Mesenchymal stem cell (in vitro differentiated cells and primary cell): ENCODE measurements around the gene NTNG2.

Experiments
- DNase-seq: peaks from one replicate; pipeline ENCODE4 v3.0.0-alpha.2; 2013
- H2AFZ ChIP-seq: one replicate; pipeline ENCODE4 v1.6.1; 2013; ENCODE audit warnings: low read depth, mild to moderate bottlenecking, control low read depth, inconsistent platforms, low read length, moderate library complexity
- H2AK5ac ChIP-seq: 2 replicates; pipeline ENCODE4 v1.6.1; 2013; ENCODE audit warnings: low read length, moderate library complexity, mild to moderate bottlenecking, inconsistent platforms; ENCODE audit not compliant: severe bottlenecking
- H2BK120ac ChIP-seq: one replicate; pipeline ENCODE4 v1.6.1; 2013; ENCODE audit warnings: low read depth, mild to moderate bottlenecking, inconsistent platforms, low read length, moderate library complexity
- H2BK12ac ChIP-seq, 2 experiments: one replicate each; pipeline ENCODE4 v1.6.1; 2013; ENCODE audit warnings: inconsistent platforms in 2 of 2, low read length in 2 of 2, mild to moderate bottlenecking in 2 of 2, moderate library complexity in 2 of 2, control low read depth in 1 of 2
- H2BK15ac ChIP-seq: one replicate; pipeline ENCODE4 v1.6.1; 2013; ENCODE audit warnings: mild to moderate bottlenecking, low read depth, inconsistent platforms; ENCODE audit not compliant: poor library complexity, severe bottlenecking
- H2BK5ac ChIP-seq: 2 replicates; pipeline ENCODE4 v1.6.1; 2013; ENCODE audit warnings: low read depth, mild to moderate bottlenecking, low read length, control low read depth, inconsistent platforms; ENCODE audit not compliant: poor library complexity, severe bottlenecking
- H3K14ac ChIP-seq, 2 experiments: one replicate each; pipeline ENCODE4 v1.6.1; 2013; ENCODE audit warnings: inconsistent platforms in 2 of 2, low read length in 2 of 2, control low read depth in 1 of 2, mild to moderate bottlenecking in 1 of 2, moderate library complexity in 1 of 2
- H3K18ac ChIP-seq, 2 experiments: one replicate each; pipeline ENCODE4 v1.6.1; 2013; ENCODE audit warnings: inconsistent platforms in 2 of 2, low read length in 2 of 2, control low read depth in 1 of 2, low read depth in 1 of 2, mild to moderate bottlenecking in 1 of 2
- H3K23ac ChIP-seq, 2 experiments: one replicate each; pipeline ENCODE4 v1.6.1; 2013; ENCODE audit warnings: inconsistent platforms in 2 of 2, low read length in 2 of 2, mild to moderate bottlenecking in 2 of 2, moderate library complexity in 2 of 2, control low read depth in 1 of 2
- H3K27ac ChIP-seq: 2 replicates; pipeline ENCODE4 v1.5.1; 2013; ENCODE audit warnings: mild to moderate bottlenecking, moderate library complexity, low read length, control low read depth, inconsistent platforms; ENCODE audit not compliant: poor library complexity, severe bottlenecking
- H3K27me3 ChIP-seq, 2 experiments: 2 replicates each; pipeline versions ENCODE4 v1.6.1 to v1.7.0; 2013; ENCODE audit warnings: low read length in 2 of 2, mild to moderate bottlenecking in 2 of 2, moderate library complexity in 2 of 2, control low read depth in 1 of 2, inconsistent platforms in 1 of 2; ENCODE audit not compliant: control insufficient read depth in 1 of 2, insufficient read depth in 1 of 2
- H3K36me3 ChIP-seq, 2 experiments: 2 replicates each; pipeline versions ENCODE4 v1.6.1 to v1.7.0; 2013; ENCODE audit warnings: low read length in 2 of 2, control low read depth in 1 of 2, inconsistent platforms in 1 of 2, low read depth in 1 of 2, mild to moderate bottlenecking in 1 of 2; ENCODE audit not compliant: insufficient read depth in 2 of 2, control insufficient read depth in 1 of 2
- H3K4ac ChIP-seq, 2 experiments: one replicate each; pipeline ENCODE4 v1.6.1; 2013; ENCODE audit warnings: inconsistent platforms in 2 of 2, low read length in 2 of 2, mild to moderate bottlenecking in 2 of 2, moderate library complexity in 2 of 2, control low read depth in 1 of 2, low read depth in 1 of 2
- H3K4me1 ChIP-seq: 2 replicates; pipeline ENCODE4 v1.6.1; 2013; ENCODE audit warnings: low read depth, low read length, control low read depth; ENCODE audit not compliant: control insufficient read depth, insufficient read depth
- H3K4me2 ChIP-seq: 2 replicates; pipeline ENCODE4 v1.6.1; 2013; ENCODE audit warnings: low read length, mild to moderate bottlenecking, inconsistent platforms; ENCODE audit not compliant: poor library complexity, severe bottlenecking
- H3K4me3 ChIP-seq, 2 experiments: 2 replicates each; pipeline versions ENCODE4 v1.5.1 to v1.7.0; 2013; ENCODE audit warnings: low read length in 2 of 2, mild to moderate bottlenecking in 2 of 2, control low read depth in 1 of 2, low read depth in 1 of 2; ENCODE audit not compliant: insufficient read depth in 1 of 2
- H3K79me1 ChIP-seq: replicated peaks from 2 replicates; pipeline ENCODE4 v1.6.1; 2013; ENCODE audit warnings: mild to moderate bottlenecking, control low read depth, low read length, inconsistent platforms; ENCODE audit not compliant: poor library complexity, severe bottlenecking
- H3K9ac ChIP-seq: 2 replicates; pipeline ENCODE4 v1.7.0; 2013; ENCODE audit warnings: mild to moderate bottlenecking, low read length, moderate library complexity
- H3K9me3 ChIP-seq: 2 replicates; pipeline ENCODE4 v1.7.0; 2013; ENCODE audit warnings: mild to moderate bottlenecking, low read length; ENCODE audit not compliant: control insufficient read depth
- H4K8ac ChIP-seq: one replicate; pipeline ENCODE4 v1.6.1; 2013; ENCODE audit warnings: inconsistent platforms, mild to moderate bottlenecking, low read length, moderate library complexity
- H4K91ac ChIP-seq: one replicate; pipeline ENCODE4 v1.6.1; 2013; ENCODE audit warnings: mild to moderate bottlenecking, low read length, inconsistent platforms
- WGBS: methylation state at CpG from one replicate; pipeline ENCODE4 v1.1.7; 2013; ENCODE audit warnings: mixed read lengths; 5-methylcytosine and 5-hydroxymethylcytosine counted together

The NTNG2 gene

GRCh38 chr9:132156262-132156661 is 5.6 kb upstream of the NTNG2 start:
- Histone ChIP-seq H2BK120ac (no peak overlapping the region), H2BK12ac (no peak overlapping the region), H2AK5ac (no peak overlapping the region), H2BK5ac (no peak overlapping the region), H3K14ac (no peak overlapping the region), H2BK15ac (no peak overlapping the region), H3K4me1 (peaks cover 8% of the 10 kb centered on the region), H4K91ac (no peak overlapping the region), H3K23ac (no peak overlapping the region), H4K8ac (no peak overlapping the region), H3K36me3 (peaks cover 0 to 3% of the 10 kb centered on the region in 2 experiments), H3K9ac (no peak overlapping the region), H3K18ac (no peak overlapping the region), H3K79me1 (no peaks in the 10 kb centered on the region), H3K4me2 (no peak overlapping the region), H3K27ac (no peak overlapping the region), H3K9me3 (no peaks in the 10 kb centered on the region), H3K4me3 (no peak overlapping the region), H3K27me3 (peaks cover 84 to 92% of the 10 kb centered on the region in 2 experiments), H3K4ac (no peak overlapping the region), H2AFZ (no peak overlapping the region)
- no peak for DNase-seq
- whole genome bisulfite sequencing, result 53% methylated on average over 5 of the region's 5 CpGs

GRCh38 chr9:132157347-132158116 is 4.3 kb upstream of the NTNG2 start:
- no peak overlapping the region for H3K18ac ChIP-seq
- H4K91ac ChIP-seq, result no peak overlapping the region
- H2BK15ac ChIP-seq, result no peak overlapping the region
- no peaks in the 10 kb centered on the region for H3K79me1 ChIP-seq
- H2AFZ ChIP-seq, result no peak overlapping the region
- no peak overlapping the region for H3K4me3 ChIP-seq
- H2BK5ac ChIP-seq, result no peak overlapping the region
- H3K9ac ChIP-seq, result no peak overlapping the region
- no peaks in the 10 kb centered on the region for H3K36me3 ChIP-seq
- no peak overlapping the region for H2BK120ac ChIP-seq
- H3K4me1 ChIP-seq, result peaks cover 14% of the 10 kb centered on the region
- H3K23ac ChIP-seq, result no peak overlapping the region
- H2AK5ac ChIP-seq, result no peak overlapping the region
- no peak overlapping the region for H3K27ac ChIP-seq
- no peak overlapping the region for H4K8ac ChIP-seq
- no peak overlapping the region for H2BK12ac ChIP-seq
- no peak overlapping the region for H3K14ac ChIP-seq
- no peak for DNase-seq
- H3K4ac ChIP-seq, result no peak overlapping the region
- peaks cover 75 to 81% of the 10 kb centered on the region in 2 experiments for H3K27me3 ChIP-seq
- WGBS, result 75% methylated on average over 17 of the region's 19 CpGs
- H3K9me3 ChIP-seq, result no peaks in the 10 kb centered on the region
- H3K4me2 ChIP-seq, result no peak overlapping the region

DNA sequence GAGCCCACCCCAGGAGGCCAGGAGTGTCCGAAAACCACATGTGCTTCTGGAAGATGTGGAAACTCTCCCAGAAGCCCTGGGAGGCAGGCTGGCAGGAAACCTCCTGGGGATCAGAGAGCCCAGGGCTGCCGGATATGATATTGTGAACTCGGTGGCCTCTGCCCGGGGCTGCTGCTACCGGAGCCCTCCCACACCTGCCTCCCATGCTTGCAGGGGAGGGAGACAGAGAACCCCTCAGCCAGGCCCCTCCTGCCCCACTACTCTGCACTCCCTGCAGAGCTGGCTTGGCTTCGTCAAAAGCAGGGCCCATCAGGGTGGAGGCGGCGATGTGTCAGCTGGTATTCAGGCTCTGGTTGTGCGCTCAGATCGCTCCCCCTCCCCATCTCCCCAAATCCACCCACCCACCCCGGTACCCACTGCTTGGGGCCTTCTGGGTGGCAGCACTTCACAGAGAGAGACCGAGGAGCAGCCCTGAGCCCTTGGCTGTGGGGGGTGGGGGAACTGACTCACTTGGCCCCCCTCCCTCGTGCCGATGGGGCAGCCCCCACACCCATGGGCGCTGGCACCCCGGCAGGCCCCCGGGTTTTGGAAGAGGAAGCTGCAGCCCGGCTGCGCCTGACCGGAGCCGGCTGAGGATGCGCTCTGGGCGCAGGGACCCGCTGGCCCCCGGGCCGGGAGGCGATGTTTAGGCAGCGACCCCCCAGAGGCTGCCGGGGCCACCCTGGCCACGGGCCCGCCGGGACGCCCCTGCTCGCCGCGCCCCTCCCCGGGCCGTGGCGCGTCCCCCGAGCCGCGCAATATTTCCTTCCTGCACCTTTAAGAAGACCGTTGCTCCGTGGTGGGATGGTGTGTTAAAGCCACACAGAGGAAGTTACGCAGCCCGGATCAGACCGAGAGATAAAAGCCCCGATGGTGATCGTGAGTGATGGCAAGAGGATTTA is 786 bp upstream of the NTNG2 start:
- H3K9ac ChIP-seq, result peak overlapping the region; percentile 64
- peak overlapping the region; percentile 52 for H3K4me2 ChIP-seq
- no peak overlapping the region for H3K4ac ChIP-seq
- peak overlapping the region in 1 of 2 experiments; percentile 47 for H3K18ac ChIP-seq
- peak overlapping the region; percentile 67 to 74 for H3K4me3 ChIP-seq
- H3K27ac ChIP-seq, result no peak overlapping the region
- no peak overlapping the region for H2BK120ac ChIP-seq
- peak overlapping the region in 1 of 2 experiments; percentile 47 for H2BK12ac ChIP-seq
- H2BK5ac ChIP-seq, result no peak overlapping the region
- no peak overlapping the region for H3K23ac ChIP-seq
- H2BK15ac ChIP-seq, result no peak overlapping the region
- no peak overlapping the region for H3K14ac ChIP-seq
- H2AFZ ChIP-seq, result peak overlapping the region; percentile 10
- peak overlapping the region; percentile 83 for H4K8ac ChIP-seq
- 1% methylated on average over 36 of the region's 50 CpGs for WGBS
- H3K9me3 ChIP-seq, result no peaks in the 10 kb centered on the region
- H2AK5ac ChIP-seq, result no peak overlapping the region
- no peaks in the 10 kb centered on the region for H3K79me1 ChIP-seq
- peaks cover 26% of the 10 kb centered on the region for H3K4me1 ChIP-seq
- H3K36me3 ChIP-seq, result no peaks in the 10 kb centered on the region
- H3K27me3 ChIP-seq, result peaks cover 71 to 80% of the 10 kb centered on the region in 2 experiments
- no peak overlapping the region for H4K91ac ChIP-seq
- DNase-seq, result peak; percentile 83
